Posterior cingulate gyrus (tissue), 11 donors: ENCODE measurements around the gene SLC35F3.
"Not testable (repeated sequence)": the region's sequence is repeated elsewhere in the genome, so short reads cannot be mapped to it uniquely, and the experiment has no call there.

Source experiments
- DNase-seq, 10 donors: peaks; one replicate each; pipeline versions ENCODE4 v3.0.0 to v3.0.0-alpha.2; 2020 to 2021; ENCODE audit warnings: mixed read lengths in 3 of 10
- intact Hi-C: fragments of 100-400 bp; cut with DNase I; formaldehyde crosslinking; loops from one replicate; pipeline ENCODE4 v1.15.1; 2023

SLC35F3 gene

GRCh38 chr1:234132795-234133194 is 228.3 kb downstream of the SLC35F3 start:
- intact Hi-C loops, result no loop called here
- no peak for DNase-seq

DNA sequence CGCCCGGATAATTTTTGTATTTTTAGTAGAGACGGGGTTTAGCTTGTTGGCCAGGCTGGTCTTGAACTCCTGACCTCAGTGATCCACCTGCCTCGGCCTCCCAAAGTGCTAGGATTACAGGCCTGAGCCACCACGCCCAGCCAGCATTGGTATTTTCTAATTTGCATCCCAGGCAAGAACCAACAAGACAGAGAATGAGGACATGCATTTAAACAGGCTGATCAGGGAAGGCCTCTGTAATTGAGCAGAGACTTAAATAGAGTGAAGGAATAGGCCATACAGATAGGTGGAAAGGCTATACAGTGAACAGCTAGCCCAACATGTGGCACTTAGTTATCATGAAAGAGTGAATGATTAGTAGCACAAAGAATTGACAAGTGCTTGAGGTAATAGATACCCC is 230.4 kb downstream of the SLC35F3 start:
- no peak for DNase-seq
- intact Hi-C loops, result no loop called here

- DNase-seq, result no peak
- intact Hi-C loops, result no loop called here
Observed at GRCh38 chr1:234135501-234135900, 231.0 kb downstream of the SLC35F3 start.

DNA sequence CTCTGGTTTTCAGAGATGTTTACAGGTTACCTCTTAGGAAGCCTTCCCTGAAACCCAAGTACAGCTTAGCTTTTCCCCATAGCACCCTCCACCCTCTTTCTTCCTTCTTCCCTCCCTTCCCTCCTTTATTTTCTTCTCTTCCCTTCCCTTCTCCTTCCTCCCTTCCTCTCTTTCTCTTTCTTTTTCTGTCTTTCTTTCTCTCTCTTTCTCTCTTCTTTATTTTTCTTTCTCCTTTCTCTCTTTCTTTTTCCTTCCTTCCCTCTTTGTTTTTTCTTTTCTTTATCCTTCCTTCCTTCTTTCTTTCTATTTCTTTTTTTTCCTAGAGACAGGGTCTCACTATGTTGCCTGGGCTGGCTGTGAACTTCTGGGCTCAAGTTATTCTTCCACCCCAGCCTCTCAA is 231.6 kb downstream of the SLC35F3 start:
- intact Hi-C loops, result no loop called here
- no peak for DNase-seq

GRCh38 chr1:234139966-234140365 is 235.5 kb downstream of the SLC35F3 start:
- no peak for DNase-seq
- intact Hi-C loops, result no loop called here

DNA sequence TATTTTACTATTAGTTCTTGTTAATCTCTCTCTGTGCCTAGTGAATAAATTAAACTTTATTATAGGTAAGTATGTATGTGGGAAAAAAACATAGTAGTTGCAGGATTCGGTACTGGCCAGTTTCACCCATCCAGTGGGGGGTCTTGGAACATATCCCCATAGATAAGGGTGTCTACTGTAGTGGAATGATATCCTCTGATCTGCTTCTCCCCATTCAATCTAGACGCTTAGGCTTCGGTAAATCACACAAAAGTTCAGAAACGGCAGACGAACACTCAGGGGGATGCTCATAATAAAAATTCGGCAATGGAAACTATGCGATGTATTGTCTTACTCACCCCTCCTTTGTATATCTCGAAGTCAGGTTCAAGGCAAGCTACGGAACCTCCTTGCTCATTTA is 235.9 kb downstream of the SLC35F3 start:
- no peak for DNase-seq
- intact Hi-C loops, result no loop called here

DNA sequence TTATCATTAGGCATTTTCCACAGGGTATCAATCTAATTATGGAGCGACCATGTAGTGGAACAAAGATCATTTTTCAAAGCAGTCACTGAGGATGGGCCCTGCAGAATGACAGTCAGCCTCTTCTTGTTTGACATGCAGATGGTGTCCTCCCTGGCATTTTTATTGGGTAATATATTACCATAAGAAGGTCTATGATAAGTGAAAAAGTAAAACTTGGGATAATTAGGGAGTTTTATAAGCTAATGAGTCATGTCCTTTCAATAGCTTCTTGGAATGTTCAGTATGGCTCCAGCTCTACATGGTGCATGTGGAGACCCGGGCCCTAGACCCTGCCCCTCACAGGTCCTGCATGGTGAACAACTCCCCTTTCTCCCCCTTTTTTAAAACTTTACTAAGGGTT is 236.5 kb downstream of the SLC35F3 start:
- no peak for DNase-seq
- intact Hi-C loops, result no loop called here

DNA sequence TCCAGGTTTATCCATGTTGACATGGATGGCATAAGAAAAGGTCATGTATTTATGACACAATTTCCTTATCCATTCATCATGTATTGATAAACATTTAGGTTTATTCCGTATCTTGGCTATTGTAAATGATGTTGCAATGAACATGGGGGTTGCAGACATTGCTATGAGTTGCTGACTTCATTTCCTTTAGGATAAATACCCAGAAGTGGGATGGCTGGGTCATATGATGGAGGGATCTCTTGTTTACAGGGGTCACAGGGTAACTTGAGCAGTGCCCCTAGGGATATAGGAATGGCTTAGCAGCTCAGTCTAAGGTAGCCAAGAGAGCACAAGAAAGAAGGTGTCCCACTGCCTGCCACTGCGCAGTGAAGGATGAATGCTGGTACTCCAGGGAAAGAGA is 239.2 kb downstream of the SLC35F3 start:
- intact Hi-C loops, result no loop called here
- DNase-seq, result no peak

- DNase-seq, result no peak
- intact Hi-C loops, result no loop called here
Observed at GRCh38 chr1:234144901-234145300, 240.4 kb downstream of the SLC35F3 start.

- intact Hi-C loops, result no loop called here
- DNase-seq, result no peak
Observed at GRCh38 chr1:234148350-234148749, 243.9 kb downstream of the SLC35F3 start.

DNA sequence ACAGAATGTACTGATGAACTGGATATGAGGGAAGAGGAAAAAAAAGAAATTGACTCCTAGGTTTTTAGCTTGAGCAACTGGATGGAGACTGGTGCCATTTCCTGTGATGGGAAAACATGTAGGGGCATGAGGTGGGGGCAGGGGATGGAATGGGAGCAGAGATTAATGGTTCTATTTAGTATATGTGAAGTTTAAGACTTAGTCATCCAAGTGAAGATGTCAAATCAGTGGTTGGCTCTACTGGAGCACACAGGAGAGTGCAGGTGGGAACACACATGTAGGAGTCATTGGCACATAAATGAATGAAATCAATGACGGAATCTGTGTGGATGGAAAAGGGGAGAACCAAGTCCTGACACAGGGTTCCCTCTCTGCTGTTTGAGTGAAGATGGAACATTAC is 244.3 kb downstream of the SLC35F3 start:
- intact Hi-C loops, result no loop called here
- DNase-seq, result no peak

- intact Hi-C loops, result no loop called here
- no peak for DNase-seq
Observed at GRCh38 chr1:234149217-234149616, 244.7 kb downstream of the SLC35F3 start.

DNA sequence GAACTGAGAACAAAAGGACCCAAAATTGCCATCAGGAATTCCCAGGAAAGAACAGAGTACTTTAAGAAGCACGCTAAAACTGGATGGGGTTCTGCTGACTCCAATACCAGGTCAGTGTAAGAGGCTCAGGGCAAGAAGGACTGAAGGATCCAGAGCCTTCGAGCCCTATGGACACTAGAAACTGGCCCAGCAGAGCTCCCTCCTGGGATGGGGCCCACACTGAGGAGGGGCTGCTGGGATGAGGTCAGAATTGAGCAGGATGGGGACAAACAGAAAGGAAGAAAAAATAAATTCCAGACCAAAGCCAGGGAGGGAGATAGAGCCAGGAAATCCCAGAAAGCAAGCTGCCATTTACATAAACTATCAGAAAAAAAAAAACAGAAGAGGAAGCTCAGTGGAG is 246.4 kb downstream of the SLC35F3 start:
- no peak for DNase-seq
- intact Hi-C loops, result loop anchor here (10.0 kb wide), 1 partner anchor 64 kb away; no protein-coding TSS in a partner anchor

DNA sequence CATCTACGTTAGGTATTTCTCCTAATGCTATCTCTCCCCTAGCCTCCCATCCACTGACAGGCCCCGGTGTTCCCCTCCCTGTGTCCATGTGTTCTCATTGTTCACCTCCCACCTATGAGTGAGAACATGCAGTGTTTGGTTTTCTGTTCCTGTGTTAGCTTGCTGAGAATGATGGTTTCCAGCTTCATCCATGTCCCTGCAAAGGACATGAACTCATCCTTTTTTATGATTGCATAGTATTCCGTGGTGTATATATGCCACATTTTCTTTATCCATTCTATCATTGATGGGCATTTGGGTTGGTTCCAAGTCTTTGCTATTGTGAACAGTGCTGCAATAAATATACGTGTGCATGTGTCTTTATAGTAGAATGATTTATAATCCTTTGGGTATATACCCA is 247.9 kb downstream of the SLC35F3 start:
- DNase-seq, result not testable (repeated sequence)
- intact Hi-C loops, result loop anchor here (10.0 kb wide), 1 partner anchor 62 kb away; no protein-coding TSS in a partner anchor

- no peak for DNase-seq
- intact Hi-C loops, result loop anchor here (1.0 to 10.0 kb wide), 2 partner anchors 60 to 156 kb away; no protein-coding TSS in a partner anchor
Observed at GRCh38 chr1:234154320-234155251, 250.1 kb downstream of the SLC35F3 start.

GRCh38 chr1:234162661-234163060 is 258.2 kb downstream of the SLC35F3 start:
- intact Hi-C loops, result no loop called here
- no peak for DNase-seq

DNA sequence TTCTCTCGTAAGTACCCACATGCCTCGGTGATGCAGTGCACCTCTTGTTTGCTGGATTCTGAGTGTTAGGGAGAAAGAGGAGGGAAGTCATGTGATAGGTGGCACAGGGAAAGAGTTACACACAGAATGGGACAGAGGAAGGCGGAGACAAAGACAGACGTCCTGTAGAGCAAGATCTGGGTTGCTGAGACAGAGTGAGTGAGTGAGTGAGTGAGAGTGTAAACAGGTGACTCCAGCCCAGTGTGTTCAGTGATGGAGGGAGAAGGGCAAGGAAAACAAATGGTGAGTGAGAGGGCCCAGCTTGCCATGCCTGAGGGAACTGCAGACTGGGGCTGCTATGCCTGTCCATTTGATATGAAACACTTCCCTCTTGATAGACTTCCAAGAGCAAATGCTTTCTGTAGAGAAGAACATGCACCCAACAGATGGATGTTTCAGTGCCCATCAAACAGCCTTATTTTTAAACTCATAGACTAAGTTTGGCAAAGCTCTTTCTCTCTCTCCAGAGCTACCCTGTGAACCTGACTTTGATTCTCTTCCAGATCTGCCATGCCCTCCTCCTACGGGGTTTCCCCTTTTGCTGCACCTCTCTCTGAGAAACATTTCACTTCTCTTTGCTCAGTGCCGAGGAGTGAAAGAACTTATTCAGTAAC is 258.9 kb downstream of the SLC35F3 start:
- no peak for DNase-seq

DNA sequence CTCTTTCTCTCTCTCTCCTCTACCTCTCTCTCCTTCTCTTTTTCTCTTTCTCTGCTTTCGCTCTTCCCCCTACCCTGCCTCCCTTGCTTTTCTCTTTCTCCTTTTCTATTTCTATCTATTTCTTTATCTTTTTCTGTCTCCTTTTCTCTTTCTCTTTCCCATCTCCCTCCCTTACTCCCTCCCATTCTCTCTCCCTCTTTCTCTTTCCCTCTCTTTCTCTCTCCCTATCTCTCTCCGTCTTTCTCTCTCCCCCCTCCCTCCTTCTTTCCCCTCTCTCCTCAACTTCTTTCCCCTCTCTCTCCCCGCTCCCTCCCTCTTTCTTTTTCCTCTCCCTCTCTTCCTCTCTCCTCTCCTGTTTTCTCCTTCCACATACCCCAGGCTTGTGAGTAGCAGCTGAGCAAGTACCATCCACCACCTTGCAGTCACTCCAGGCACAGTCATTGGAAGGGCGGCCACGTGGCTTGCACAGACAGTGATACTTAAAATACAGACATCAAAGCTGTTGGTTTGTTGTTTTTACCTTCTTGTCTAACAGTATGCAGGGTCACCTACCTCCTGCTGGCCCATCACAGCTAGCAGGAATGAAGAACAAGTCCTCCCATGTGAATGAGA is 259.7 kb downstream of the SLC35F3 start:
- DNase-seq, result no peak
- intact Hi-C loops, result no loop called here

More for the DNA sequence above, 258.9 kb downstream of the SLC35F3 start:
- intact Hi-C loops, result no loop called here

GRCh38 chr1:234168061-234168724 is 263.7 kb downstream of the SLC35F3 start:
- intact Hi-C loops, result no loop called here

DNA sequence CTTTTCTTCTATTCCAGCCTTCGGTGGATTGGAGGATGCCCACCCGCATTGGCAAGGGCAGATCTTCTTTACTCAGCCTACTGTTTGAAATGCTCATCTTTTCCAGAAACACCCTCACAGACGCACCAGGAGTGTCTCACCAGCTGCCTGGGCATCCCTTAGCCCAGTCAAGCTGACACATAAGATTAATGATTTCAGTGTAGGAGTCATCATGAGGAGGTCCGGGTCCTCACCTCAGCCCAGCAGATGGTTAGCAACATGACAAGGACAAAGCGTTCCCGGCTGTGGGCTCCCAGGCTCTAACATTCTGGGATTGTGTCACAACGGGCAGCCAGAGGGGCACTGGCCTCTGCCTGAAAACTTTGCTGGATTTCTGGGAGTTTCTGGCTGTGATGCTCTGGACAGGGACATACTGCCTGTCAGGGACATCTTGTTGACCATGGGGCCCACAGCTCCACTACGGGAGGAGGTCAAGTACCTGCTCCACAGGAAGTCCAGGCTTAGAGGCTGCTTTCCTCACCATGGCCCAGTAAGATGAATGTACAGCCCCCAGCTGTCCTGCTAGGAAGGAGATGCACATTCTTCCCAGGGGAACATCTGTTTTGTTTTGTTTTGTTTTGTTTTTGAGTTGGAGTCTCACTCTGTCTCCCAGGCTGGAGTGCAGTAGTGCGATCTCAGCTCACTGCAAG is 264.8 kb downstream of the SLC35F3 start:
- intact Hi-C loops, result no loop called here
- DNase-seq, result no peak

More at GRCh38 chr1:234168061-234168724, 263.7 kb downstream of the SLC35F3 start:
- peak in 1 of 10 donors; percentile 70 for DNase-seq
